GM19438 (cell line): Measurements from ENCODE around the gene TCAP.

ENCODE experiments used
- ATAC-seq: cut with Tn5 transposase; IDR thresholded peaks from one replicate; pipeline ENCODE4 v1.9.1; 2021; ENCODE audit warnings: low read depth; ENCODE audit not compliant: unreplicated experiment

Gene TCAP

GRCh38 chr17:39647256-39647655 lies 17.9 kb upstream of the TCAP start:
- ATAC-seq, result no peak

DNA sequence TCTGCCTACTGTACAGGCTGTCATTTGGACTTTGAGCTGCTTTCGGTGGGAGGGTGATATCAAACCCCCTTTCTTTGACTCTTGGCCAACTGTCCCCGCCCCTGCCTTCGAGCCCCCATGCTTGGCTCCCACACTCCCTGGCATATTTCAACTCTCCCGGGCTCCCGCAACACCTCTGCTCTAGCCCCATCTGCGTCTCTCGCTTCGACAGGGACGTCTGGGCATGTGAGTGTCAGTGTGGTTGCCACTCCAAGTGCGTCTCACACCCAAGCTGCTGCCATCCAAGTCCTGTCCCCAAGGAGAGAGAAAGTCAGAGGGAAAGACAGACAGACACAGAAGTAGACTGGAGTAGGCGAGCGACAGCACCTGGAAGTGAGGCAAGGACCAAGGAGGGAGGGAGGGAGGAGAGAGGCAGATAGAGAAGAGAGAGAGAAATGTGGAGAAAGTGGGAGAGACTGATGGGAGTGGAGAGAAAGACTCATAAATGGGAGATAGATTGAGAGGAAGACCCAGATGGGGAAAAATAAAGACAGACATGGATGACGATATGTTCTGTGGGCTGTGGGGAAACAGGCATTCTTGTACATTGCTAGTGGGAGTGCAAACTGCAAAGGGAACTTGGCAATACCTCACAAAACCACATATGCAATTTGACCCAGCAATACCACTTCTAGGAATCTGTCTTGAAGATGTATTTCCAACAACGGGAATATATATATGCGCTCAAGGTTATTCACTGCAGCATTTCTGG lies 16.4 kb upstream of the TCAP start:
- ATAC-seq, result no peak

DNA sequence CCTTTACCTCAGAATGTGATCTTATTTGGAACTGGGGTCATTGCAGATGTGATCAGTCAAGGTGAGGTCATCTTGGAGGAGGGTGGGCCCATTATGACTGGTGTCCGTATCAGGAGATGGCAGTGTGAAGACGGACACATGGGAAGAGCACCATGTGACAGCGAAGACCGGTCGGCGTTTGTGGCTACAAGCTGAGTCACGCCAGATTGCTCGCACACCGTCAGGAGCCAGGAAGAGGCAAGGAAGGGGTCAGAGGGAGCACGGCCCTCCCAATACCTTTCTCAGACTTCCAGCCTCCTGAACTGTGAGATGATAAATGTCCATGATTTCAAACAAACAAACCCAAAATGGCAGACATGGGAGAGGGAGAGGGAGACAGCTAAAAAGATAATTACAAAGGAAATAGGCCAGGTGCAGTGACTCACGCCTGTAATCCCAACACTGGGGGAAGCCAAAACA lies 15.0 kb upstream of the TCAP start:
- no peak for ATAC-seq

DNA sequence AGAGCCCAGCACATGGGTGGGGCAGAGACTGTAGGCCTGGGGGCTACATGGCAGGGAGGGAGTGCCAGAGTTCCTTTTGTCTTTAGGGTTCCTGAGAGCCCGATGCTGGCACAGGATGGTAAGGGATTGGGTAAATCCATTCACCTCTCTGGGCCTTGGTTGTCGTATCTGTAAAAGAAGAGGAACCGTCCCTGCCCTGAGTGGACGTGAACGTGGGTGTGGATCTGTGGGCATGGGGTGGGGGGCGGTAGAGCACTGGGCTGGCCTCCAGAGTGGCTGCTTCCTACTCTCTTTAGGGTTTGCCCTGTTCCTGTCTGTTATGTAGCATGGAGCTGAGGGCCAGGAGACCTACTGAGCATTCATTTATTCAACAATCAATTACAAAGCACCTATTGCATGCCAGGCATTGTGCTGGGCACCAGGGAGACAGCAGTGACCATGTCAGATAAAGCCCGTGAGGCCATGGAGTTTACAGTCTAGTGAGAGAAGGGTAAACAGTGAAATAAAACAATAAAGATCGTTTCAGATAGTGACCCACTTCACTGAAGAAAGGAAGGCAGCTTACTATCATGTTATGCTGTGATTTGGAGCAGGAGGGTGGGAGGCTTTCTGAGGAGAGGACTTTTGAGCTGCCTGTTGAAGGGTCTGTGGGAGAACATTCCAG lies 13.1 kb upstream of the TCAP start:
- ATAC-seq, result no peak

DNA sequence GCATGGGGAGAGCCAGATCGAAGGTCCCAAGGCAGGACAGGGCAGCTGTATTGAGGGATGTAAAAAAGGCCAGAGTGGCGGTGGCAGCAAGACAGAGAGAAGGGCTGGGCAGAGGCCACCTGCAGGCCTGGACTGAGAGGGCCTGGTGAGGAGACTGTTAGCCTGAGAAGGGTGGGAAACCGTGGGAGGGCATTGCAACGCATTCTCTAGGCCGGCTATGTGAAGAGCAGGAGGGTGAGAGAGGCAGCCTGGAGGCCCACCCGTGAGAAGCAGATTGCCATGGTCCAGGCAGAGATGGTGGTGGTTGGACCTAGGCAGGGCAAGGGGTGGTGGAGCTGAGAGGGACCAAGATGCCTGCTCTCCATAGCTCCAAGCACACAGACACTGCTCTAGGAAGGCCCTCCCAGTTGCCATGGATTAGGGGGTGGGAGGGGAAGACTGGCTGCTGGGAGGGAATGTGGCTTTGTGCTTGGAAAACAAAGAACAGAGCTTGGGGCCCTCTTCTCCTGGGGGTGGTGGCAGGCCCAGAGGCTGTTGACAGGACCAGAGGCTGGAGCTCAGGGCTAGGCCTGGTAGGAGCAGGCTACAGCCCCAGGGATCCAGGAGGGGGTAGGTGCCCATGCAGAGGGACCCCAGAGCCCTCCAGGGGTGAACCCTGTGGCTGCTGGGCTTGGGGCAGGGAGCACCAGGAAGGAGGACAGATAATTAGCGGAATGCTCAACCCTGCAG lies 12.4 kb upstream of the TCAP start:
- no peak for ATAC-seq

DNA sequence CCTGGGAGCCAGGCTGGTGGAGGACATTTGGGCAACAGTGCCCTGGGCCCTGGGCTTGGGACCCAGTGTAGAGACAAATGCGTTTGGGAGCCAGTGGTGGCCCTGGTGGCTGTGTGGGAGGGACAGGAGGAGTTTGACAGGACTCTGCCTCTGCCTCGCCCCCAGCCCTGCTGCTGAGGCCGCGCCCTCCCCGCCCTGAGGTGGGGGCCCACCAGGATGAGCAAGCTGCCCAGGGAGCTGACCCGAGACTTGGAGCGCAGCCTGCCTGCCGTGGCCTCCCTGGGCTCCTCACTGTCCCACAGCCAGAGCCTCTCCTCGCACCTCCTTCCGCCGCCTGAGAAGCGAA lies 11.9 kb upstream of the TCAP start:
- no peak for ATAC-seq

- no peak for ATAC-seq
Observed at GRCh38 chr17:39653662-39654331, 11.4 kb upstream of the TCAP start.

- no peak for ATAC-seq
Observed at GRCh38 chr17:39655105-39655504, 10.0 kb upstream of the TCAP start.

GRCh38 chr17:39658346-39658745 lies 6.8 kb upstream of the TCAP start:
- no peak for ATAC-seq

GRCh38 chr17:39658760-39659159 lies 6.4 kb upstream of the TCAP start:
- ATAC-seq, result no peak

DNA sequence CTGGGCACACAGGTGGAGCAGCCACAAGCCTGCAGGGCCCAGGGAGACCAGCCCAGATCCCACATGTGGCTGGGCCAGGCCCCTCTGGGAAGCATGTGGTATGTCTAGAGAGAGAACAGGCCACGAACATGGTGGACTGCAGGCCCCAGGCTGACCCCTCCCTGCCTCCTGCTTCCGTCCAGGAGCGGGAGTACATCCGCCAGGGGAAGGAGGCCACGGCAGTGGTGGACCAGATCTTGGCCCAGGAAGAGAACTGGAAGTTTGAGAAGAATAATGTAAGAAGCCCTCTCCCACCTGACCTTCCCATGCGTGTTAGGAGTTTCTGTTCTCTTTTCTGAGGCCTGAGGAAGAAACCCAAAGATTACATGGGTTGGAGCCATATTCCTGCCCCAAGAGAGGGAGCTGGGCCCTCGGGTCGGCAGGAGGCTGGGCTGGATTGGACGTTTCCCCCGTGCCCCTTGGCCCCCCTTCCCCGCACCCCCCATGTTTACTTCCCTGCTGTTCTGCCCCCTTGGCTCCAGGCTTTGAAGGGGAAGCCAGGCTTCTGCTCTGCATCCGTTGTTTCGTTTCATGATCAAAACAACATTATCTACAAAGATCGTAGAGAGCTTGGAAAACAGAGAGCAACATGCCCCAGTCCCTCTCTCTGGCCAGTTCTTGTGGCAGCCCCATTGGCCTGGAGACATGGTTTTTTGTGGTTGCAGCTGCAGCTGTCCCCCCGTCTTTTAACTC lies 5.7 kb upstream of the TCAP start:
- no peak for ATAC-seq

GRCh38 chr17:39660011-39660360 lies 5.2 kb upstream of the TCAP start:
- ATAC-seq, result no peak

- ATAC-seq, result no peak
Observed at GRCh38 chr17:39660397-39661385, 4.5 kb upstream of the TCAP start.

DNA sequence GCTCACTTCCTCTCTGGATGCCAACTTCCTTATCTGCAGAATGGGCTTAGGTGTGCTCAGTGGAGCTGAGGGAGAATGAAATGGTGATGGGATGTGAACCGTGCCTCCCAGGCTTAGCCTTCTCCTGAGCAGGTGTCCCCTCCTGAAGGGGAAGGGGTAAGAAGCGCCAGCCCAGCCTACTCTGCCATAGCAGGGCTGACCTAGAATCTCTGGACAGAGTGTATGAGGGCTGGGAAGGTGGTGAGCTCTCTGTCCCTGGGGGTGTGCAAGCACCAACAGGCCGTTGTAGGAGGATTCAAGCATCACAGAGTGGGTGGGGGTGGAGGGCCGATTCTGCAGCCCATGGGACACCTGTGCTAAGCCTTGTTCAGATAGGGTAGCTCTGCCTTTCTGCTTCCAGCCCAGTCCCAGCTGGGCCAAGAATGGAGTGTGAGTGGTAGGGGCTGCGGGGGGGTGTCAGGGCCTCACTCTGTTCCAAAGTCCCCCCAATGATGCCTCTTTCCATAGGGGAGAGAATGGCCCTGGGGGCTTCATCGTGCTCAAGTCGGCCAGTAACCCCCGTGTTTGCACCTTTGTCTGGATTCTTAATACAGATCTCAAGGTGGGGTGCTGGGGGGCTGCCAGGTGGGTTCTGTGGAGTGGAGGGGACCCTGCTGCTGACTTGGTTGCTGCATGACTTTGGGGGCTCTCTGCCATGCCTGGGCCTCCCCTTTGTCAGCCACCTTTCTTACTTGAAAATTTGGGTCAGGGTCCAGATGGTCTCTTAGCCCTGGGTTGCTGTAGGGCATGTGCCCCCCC lies 3.2 kb upstream of the TCAP start:
- no peak for ATAC-seq

DNA sequence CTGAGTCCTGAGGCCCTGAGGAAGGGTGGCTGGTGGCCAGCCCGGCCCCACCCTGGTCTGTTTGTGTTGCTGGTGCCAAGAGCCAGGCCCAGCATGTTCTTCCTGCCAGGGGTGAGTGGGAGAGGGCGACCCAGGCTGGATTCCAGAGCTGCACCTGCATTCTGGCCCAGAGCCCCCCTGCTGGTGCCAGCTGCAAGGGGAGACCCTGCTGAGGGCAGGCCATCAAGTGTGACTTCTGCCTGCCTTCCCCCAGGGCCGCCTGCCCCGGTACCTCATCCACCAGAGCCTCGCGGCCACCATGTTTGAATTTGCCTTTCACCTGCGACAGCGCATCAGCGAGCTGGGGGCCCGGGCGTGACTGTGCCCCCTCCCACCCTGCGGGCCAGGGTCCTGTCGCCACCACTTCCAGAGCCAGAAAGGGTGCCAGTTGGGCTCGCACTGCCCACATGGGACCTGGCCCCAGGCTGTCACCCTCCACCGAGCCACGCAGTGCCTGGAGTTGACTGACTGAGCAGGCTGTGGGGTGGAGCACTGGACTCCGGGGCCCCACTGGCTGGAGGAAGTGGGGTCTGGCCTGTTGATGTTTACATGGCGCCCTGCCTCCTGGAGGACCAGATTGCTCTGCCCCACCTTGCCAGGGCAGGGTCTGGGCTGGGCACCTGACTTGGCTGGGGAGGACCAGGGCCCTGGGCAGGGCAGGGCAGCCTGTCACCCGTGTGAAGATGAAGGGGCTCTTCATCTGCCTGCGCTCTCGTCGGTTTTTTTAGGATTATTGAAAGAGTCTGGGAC lies 2.4 kb upstream of the TCAP start:
- ATAC-seq, result no peak

DNA sequence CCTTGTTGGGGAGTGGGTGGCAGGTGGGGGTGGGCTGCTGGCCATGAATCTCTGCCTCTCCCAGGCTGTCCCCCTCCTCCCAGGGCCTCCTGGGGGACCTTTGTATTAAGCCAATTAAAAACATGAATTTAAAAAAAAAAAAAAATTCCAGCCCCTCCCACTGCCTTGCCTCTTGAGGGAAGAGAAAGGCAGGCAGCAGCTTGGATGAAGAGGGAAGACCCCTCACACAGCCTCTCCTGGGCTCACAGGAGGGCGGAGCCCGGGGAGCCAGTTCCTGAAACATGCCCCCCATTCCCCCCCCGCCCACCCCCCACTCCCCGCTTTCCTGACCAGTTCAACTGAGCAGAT lies 1.8 kb upstream of the TCAP start:
- no peak for ATAC-seq

- ATAC-seq, result no peak
Observed at GRCh38 chr17:39663688-39664580, 1.2 kb upstream of the TCAP start.
